Smooth muscle cell (in vitro differentiated cells): ENCODE data around the gene AP3B1. TPM values are rescaled to one million over a fixed set of nuclear protein-coding genes. Genes with fewer than 3 reads are reported as not detected.
A peak's percentile ranks its signal among the peaks of the same experiment; 100 is the strongest.

Experiments
- DNase-seq: peaks from one replicate; lab custom pipeline; 2025; ENCODE audit not compliant: unreplicated experiment; lab: John Stamatoyannopoulos, UW
- H2AFZ ChIP-seq: fragments of 200-600 bp; sonication (generic); 2 replicates; pipeline ENCODE4 v1.6.0; 2016; ENCODE audit warnings: antibody characterized with exemption, low read depth, mild to moderate bottlenecking
- H3F3A ChIP-seq: fragments of 200-600 bp; sonication (generic); 2 replicates; pipeline ENCODE4 v1.6.0; 2017; ENCODE audit warnings: antibody characterized with exemption, low read depth
- H3K27ac ChIP-seq: fragments of 200-600 bp; sonication (generic); 2 replicates; pipeline ENCODE4 v1.5.1; 2016; ENCODE audit warnings: low read depth, mild to moderate bottlenecking
- H3K27me3 ChIP-seq: fragments of 200-600 bp; sonication (generic); 2 replicates; pipeline ENCODE4 v1.6.1; 2016; ENCODE audit warnings: low read depth, mild to moderate bottlenecking
- H3K36me3 ChIP-seq: fragments of 200-600 bp; sonication (generic); 2 replicates; pipeline ENCODE4 v1.5.1; 2016; ENCODE audit warnings: low read depth
- H3K4me1 ChIP-seq: fragments of 200-600 bp; sonication (generic); 2 replicates; pipeline ENCODE4 v1.5.1; 2016; ENCODE audit warnings: low read depth
- H3K4me2 ChIP-seq: fragments of 200-600 bp; sonication (generic); 2 replicates; pipeline ENCODE4 v1.6.0; 2016; ENCODE audit warnings: mild to moderate bottlenecking
- H3K4me3 ChIP-seq: fragments of 200-600 bp; sonication (generic); 2 replicates; pipeline ENCODE4 v1.5.1; 2016; ENCODE audit warnings: mild to moderate bottlenecking
- H3K79me2 ChIP-seq: fragments of 200-600 bp; sonication (generic); 2 replicates; pipeline ENCODE4 v1.6.0; 2016; ENCODE audit warnings: low read depth, mild to moderate bottlenecking
- H3K9ac ChIP-seq: fragments of 200-600 bp; sonication (generic); 2 replicates; pipeline ENCODE4 v1.6.0; 2016; ENCODE audit warnings: low read depth
- H3K9me3 ChIP-seq: fragments of 200-600 bp; sonication (generic); replicated peaks from 2 replicates; pipeline ENCODE4 v1.5.1; 2016; ENCODE audit warnings: low read depth
- H4K20me1 ChIP-seq: fragments of 200-600 bp; sonication (generic); 2 replicates; pipeline ENCODE4 v1.6.0; 2016; ENCODE audit warnings: low read depth
- CTCF ChIP-seq: fragments of 200-600 bp; sonication (generic); IDR thresholded peaks from 2 replicates; pipeline ENCODE4 v1.5.1; 2017; ENCODE audit warnings: borderline replicate concordance, mild to moderate bottlenecking, antibody characterized with exemption; ENCODE audit not compliant: insufficient read depth, poor library complexity, severe bottlenecking
- WGBS: methylation state at CpG from one replicate; pipeline ENCODE4 v1.1.7; 2016; ENCODE audit warnings: low lambda C conversion rate; 5-methylcytosine and 5-hydroxymethylcytosine counted together
- polyA plus RNA-seq: library from polyadenylated mRNA; unstranded; fragments of >200 nt; fragmentation: Nextera tagmentation; extraction: Ambion mirVana; gene quantifications from 2 replicates; pipeline ENCODE4 v1.2.1, GENCODE V29; 2016
- total RNA-seq: library from RNA; depleted of rRNA; stranded (reverse); fragments of >200 nt; gene quantifications from 2 replicates; pipeline ENCODE4 v1.2.3, GENCODE V29; 2014

AP3B1 gene
- total and polyA plus RNA-seq, 2 experiments from 2014 or later: 36.9 to 76.3 TPM

DNA sequence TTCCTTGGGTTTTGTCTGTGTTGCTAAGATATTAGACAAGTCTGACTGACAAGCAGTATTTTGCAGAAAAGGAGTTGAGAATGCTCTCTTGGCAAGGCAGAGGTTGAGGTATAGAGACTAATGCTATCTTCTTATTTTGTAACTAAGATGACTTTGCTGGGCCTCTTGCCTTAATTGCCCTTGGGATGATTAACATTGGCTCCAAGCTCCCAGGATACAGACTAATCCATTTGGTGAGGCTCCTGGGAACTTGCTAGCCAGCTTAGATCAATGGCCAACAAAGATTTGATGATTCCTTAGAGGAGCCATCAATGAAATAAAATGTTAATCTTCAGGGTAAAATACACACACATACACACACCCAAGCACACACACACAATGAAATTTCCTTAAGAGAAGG lies 28.7 kb upstream of the AP3B1 start:
- H3K27ac ChIP-seq: no peak overlapping the region

DNA sequence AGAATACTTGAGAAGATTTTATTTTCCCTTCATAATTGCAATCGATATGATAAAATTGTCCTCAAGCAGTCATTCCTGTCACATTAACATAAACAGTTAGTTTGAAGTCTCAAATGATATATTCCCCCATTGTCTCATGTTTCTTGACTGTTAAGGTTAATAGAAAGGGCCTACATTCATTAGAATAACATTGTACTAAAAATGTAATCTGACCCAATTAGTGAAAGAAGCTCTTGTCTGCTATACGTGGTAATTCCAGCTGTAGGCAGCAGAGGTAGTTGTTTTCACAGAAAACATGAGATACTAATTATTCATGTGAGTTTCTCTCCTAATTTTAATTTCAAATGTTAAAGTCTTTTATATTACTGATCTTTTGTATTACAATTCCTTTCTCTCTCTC lies 25.9 kb upstream of the AP3B1 start:
- peak; percentile 51 for TF ChIP-seq CTCF
- no peak overlapping the region for H3K27ac ChIP-seq
- H3K9ac ChIP-seq: no peak overlapping the region
- no peak overlapping the region for H3K4me3 ChIP-seq
- H3K4me2 ChIP-seq: no peak overlapping the region
- H3K27me3 ChIP-seq: no peaks in the 10 kb centered on the region
- DNase-seq: no peak
- H3K79me2 ChIP-seq: no peaks in the 10 kb centered on the region
- no peaks in the 10 kb centered on the region for H3K36me3 ChIP-seq
- WGBS: 54% methylated on average over 2 of the region's 2 CpGs
- no peaks in the 10 kb centered on the region for H3F3A ChIP-seq
- no peaks in the 10 kb centered on the region for H4K20me1 ChIP-seq
- H2AFZ ChIP-seq: no peak overlapping the region
- no peaks in the 10 kb centered on the region for H3K4me1 ChIP-seq
- no peaks in the 10 kb centered on the region for H3K9me3 ChIP-seq

More for the DNA sequence above, 28.7 kb upstream of the AP3B1 start:
- H3K4me1 ChIP-seq: no peaks in the 10 kb centered on the region
- no peaks in the 10 kb centered on the region for H3K36me3 ChIP-seq
- no peak for TF ChIP-seq CTCF
- no peak overlapping the region for H3K9ac ChIP-seq
- H2AFZ ChIP-seq: no peak overlapping the region
- DNase-seq: no peak
- no peaks in the 10 kb centered on the region for H3K9me3 ChIP-seq
- no peaks in the 10 kb centered on the region for H3F3A ChIP-seq
- H3K4me3 ChIP-seq: no peak overlapping the region
- H3K4me2 ChIP-seq: no peak overlapping the region
- no peaks in the 10 kb centered on the region for H3K79me2 ChIP-seq
- H4K20me1 ChIP-seq: no peaks in the 10 kb centered on the region
- H3K27me3 ChIP-seq: no peaks in the 10 kb centered on the region

GRCh38 chr5:78318337-78318736 lies 23.8 kb upstream of the AP3B1 start:
- Histone ChIP-seq H3K4me1 (no peaks in the 10 kb centered on the region), H3K27me3 (no peaks in the 10 kb centered on the region), H3K4me3 (no peak overlapping the region), H2AFZ (no peak overlapping the region), H3K27ac (no peak overlapping the region), H3K4me2 (no peak overlapping the region), H3F3A (no peaks in the 10 kb centered on the region), H3K79me2 (no peaks in the 10 kb centered on the region), H4K20me1 (no peaks in the 10 kb centered on the region), H3K9ac (no peak overlapping the region), H3K9me3 (no peaks in the 10 kb centered on the region), H3K36me3 (no peaks in the 10 kb centered on the region)
- DNase-seq: no peak
- 96% methylated on average over 3 of the region's 3 CpGs for WGBS
- TF ChIP-seq CTCF: no peak

DNA sequence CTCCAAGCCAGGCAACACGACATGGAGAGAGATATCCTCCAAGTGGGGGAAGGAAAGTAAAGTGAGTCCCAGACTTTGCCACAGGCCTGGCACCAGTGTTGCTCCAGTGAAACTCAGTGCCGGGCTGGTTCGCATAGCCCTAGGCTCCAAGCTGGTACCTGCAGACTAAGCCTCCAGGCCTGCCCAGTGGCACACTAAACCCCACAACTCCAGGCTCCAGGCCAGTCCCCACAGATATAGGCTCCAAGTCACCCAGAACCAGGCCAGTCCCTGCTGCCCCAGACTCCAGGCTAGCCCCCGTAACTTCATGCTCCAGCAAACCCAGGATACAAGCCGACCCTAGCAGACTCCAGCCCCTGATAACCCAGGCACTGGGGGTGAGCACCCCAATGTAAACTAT lies 23.0 kb upstream of the AP3B1 start:
- H4K20me1 ChIP-seq: no peaks in the 10 kb centered on the region
- no peaks in the 10 kb centered on the region for H3K79me2 ChIP-seq
- H3K4me1 ChIP-seq: no peaks in the 10 kb centered on the region
- no peak for DNase-seq
- no peaks in the 10 kb centered on the region for H3K36me3 ChIP-seq
- no peaks in the 10 kb centered on the region for H3K27me3 ChIP-seq
- 90% methylated on average over 4 of the region's 5 CpGs for WGBS
- no peak overlapping the region for H3K27ac ChIP-seq
- no peaks in the 10 kb centered on the region for H3F3A ChIP-seq
- no peak overlapping the region for H3K9ac ChIP-seq
- no peak overlapping the region for H3K4me3 ChIP-seq
- H2AFZ ChIP-seq: no peak overlapping the region
- no peak overlapping the region for H3K4me2 ChIP-seq
- TF ChIP-seq CTCF: no peak
- no peaks in the 10 kb centered on the region for H3K9me3 ChIP-seq
